Left ventricle myocardium inferior (tissue), 1 donor: ENCODE results near the gene SLC16A2. TPM values are rescaled to one million over a fixed set of nuclear protein-coding genes. Genes with fewer than 3 reads are reported as not detected.

Experiments used
- DNase-seq: peaks from one replicate; pipeline ENCODE4 v3.0.0-alpha.2; 2020
- H3K27ac ChIP-seq: fragments of 200-600 bp; replicated peaks from 2 replicates; pipeline ENCODE4 v1.8.0; 2021
- H3K27me3 ChIP-seq: fragments of 200-600 bp; 2 replicates; pipeline ENCODE4 v1.8.0; 2021; ENCODE audit warnings: low read depth
- H3K36me3 ChIP-seq: fragments of 200-600 bp; 2 replicates; pipeline ENCODE4 v1.8.0; 2021
- H3K4me1 ChIP-seq: fragments of 200-600 bp; 2 replicates; pipeline ENCODE4 v1.8.0; 2021
- H3K4me3 ChIP-seq: fragments of 200-600 bp; 2 replicates; pipeline ENCODE4 v1.8.0; 2021; ENCODE audit warnings: mild to moderate bottlenecking, moderate library complexity
- H3K9me3 ChIP-seq: fragments of 200-600 bp; replicated peaks from 2 replicates; pipeline ENCODE4 v1.8.0; 2021
- CTCF ChIP-seq: fragments of 200-600 bp; IDR thresholded peaks from 2 replicates; pipeline ENCODE4 v1.8.0; 2021; ENCODE audit warnings: antibody characterized with exemption, mild to moderate bottlenecking, borderline replicate concordance
- intact Hi-C: fragments of 100-400 bp; cut with micrococcal nuclease; formaldehyde crosslinking; loops from one replicate; pipeline ENCODE4 v1.11.0; 2022
- total RNA-seq: library from RNA; stranded (reverse); fragmentation: NEBNext Ultra II Directional; extraction: Animal tissue kit (Norgen Biotek cat#: 25700); gene quantifications from one replicate; pipeline ENCODE4 v1.2.1, GENCODE V29; 2021
- donor health status: DM: no; HTN: yes; CAD: no; lungs with severe emphysema.

SLC16A2 gene
- total RNA-seq, 1 donor from 2014 or later, result 6.1 TPM

GRCh38 chrX:74506317-74507115 lies 85.2 kb downstream of the SLC16A2 start:
- no peaks in the 10 kb centered on the region for H3K36me3 ChIP-seq
- no peaks in the 10 kb centered on the region for H3K9me3 ChIP-seq
- intact Hi-C loops, result no loop called here

GRCh38 chrX:74507191-74507590 lies 85.9 kb downstream of the SLC16A2 start:
- no peaks in the 10 kb centered on the region for H3K4me1 ChIP-seq
- no peaks in the 10 kb centered on the region for H3K9me3 ChIP-seq
- no peak for TF ChIP-seq CTCF
- no peak overlapping the region for H3K4me3 ChIP-seq
- intact Hi-C loops, result no loop called here
- no peak overlapping the region for H3K27ac ChIP-seq
- H3K36me3 ChIP-seq, result no peaks in the 10 kb centered on the region
- H3K27me3 ChIP-seq, result no peaks in the 10 kb centered on the region
- DNase-seq, result no peak

More at GRCh38 chrX:74506317-74507115, 85.2 kb downstream of the SLC16A2 start:
- H3K27ac ChIP-seq, result no peak overlapping the region
- TF ChIP-seq CTCF, result no peak
- no peaks in the 10 kb centered on the region for H3K4me1 ChIP-seq
- no peak for DNase-seq
- H3K4me3 ChIP-seq, result no peak overlapping the region
- no peaks in the 10 kb centered on the region for H3K27me3 ChIP-seq

- Histone ChIP-seq H3K4me3 (no peak overlapping the region), H3K36me3 (no peaks in the 10 kb centered on the region), H3K27ac (no peak overlapping the region), H3K9me3 (no peaks in the 10 kb centered on the region), H3K4me1 (no peaks in the 10 kb centered on the region), H3K27me3 (no peaks in the 10 kb centered on the region)
- intact Hi-C loops, result no loop called here
- DNase-seq, result no peak
- TF ChIP-seq CTCF, result no peak
Observed at GRCh38 chrX:74509989-74510388, 88.7 kb downstream of the SLC16A2 start.

GRCh38 chrX:74510401-74510800 lies 89.1 kb downstream of the SLC16A2 start:
- no peak for TF ChIP-seq CTCF
- intact Hi-C loops, result no loop called here
- no peak for DNase-seq
- no peaks in the 10 kb centered on the region for H3K36me3 ChIP-seq
- no peaks in the 10 kb centered on the region for H3K9me3 ChIP-seq
- H3K27me3 ChIP-seq, result no peaks in the 10 kb centered on the region
- H3K4me1 ChIP-seq, result no peaks in the 10 kb centered on the region
- no peak overlapping the region for H3K4me3 ChIP-seq
- no peak overlapping the region for H3K27ac ChIP-seq

- H3K4me3 ChIP-seq, result no peak overlapping the region
- no peak for DNase-seq
- H3K27me3 ChIP-seq, result no peaks in the 10 kb centered on the region
- H3K27ac ChIP-seq, result no peak overlapping the region
- no peaks in the 10 kb centered on the region for H3K4me1 ChIP-seq
- H3K9me3 ChIP-seq, result no peaks in the 10 kb centered on the region
- intact Hi-C loops, result no loop called here
- H3K36me3 ChIP-seq, result no peaks in the 10 kb centered on the region
- TF ChIP-seq CTCF, result no peak
Observed at GRCh38 chrX:74511704-74512103, 90.4 kb downstream of the SLC16A2 start.
